K562 (cell line): ENCODE results near the gene RTL10. TPM values are rescaled to one million over a fixed set of nuclear protein-coding genes. Genes with fewer than 3 reads are reported as not detected.

ENCODE experiments used
- ARID3A ChIP-seq: IDR thresholded peaks from 2 replicates; pipeline ENCODE4 v1.6.1; 2012; ENCODE audit warnings: low read depth, low read length, improper control_type of control experiment, borderline replicate concordance
- CSDE1 ChIP-seq, 2 experiments: fragments of 450-650 bp; IDR thresholded peaks; 2 replicates each; pipeline ENCODE4 v1.6.1; 2016; ENCODE audit warnings: mild to moderate bottlenecking in 1 of 2
- DNMT1 ChIP-seq: fragments of 450-650 bp; IDR thresholded peaks from 2 replicates; pipeline ENCODE4 v1.6.1; 2016; ENCODE audit warnings: antibody characterized with exemption, mild to moderate bottlenecking
- DPF2 ChIP-seq: fragments of 450-650 bp; IDR thresholded peaks from 2 replicates; pipeline ENCODE4 v1.6.1; 2016
- HBP1 ChIP-seq: fragments of 450-650 bp; formaldehyde crosslinking; IDR thresholded peaks from 2 replicates; pipeline ENCODE4 v1.4.0; 2022; ENCODE audit warnings: missing genetic modification characterization
- L3MBTL2 ChIP-seq: fragments of 450-650 bp; IDR thresholded peaks from 2 replicates; pipeline ENCODE4 v1.6.1; 2016; ENCODE audit warnings: mild to moderate bottlenecking, moderate library complexity
- NFATC3 ChIP-seq: fragments of 450-650 bp; IDR thresholded peaks from 2 replicates; pipeline ENCODE4 v1.6.1; 2017; ENCODE audit warnings: mild to moderate bottlenecking
- NRF1 ChIP-seq, 2 experiments: fragments of 450-650 bp; IDR thresholded peaks in 1 of 2; conservative IDR thresholded peaks in 1 of 2; 2 replicates each; pipeline ENCODE4 v1.6.1; 2014; ENCODE audit warnings: mild to moderate bottlenecking in 2 of 2
- SMARCA5 ChIP-seq: fragments of 450-650 bp; IDR thresholded peaks from 2 replicates; pipeline ENCODE4 v1.6.1; 2016
- TAF7 ChIP-seq: fragments of 450-650 bp; IDR thresholded peaks from 2 replicates; pipeline ENCODE4 v1.6.1; 2016; ENCODE audit warnings: missing genetic modification characterization, missing compliant biosample characterization
- TFE3 ChIP-seq: fragments of 450-650 bp; formaldehyde crosslinking; IDR thresholded peaks from 2 replicates; pipeline ENCODE4 v1.4.0; 2020; ENCODE audit warnings: mild to moderate bottlenecking, mixed read lengths
- THRB ChIP-seq: fragments of 450-650 bp; formaldehyde crosslinking; conservative IDR thresholded peaks from 2 replicates; pipeline ENCODE4 v1.4.0; 2022; ENCODE audit warnings: mild to moderate bottlenecking, missing genetic modification characterization
- ZBTB5 ChIP-seq: fragments of 450-650 bp; IDR thresholded peaks from 2 replicates; pipeline ENCODE4 v1.6.1; 2017; ENCODE audit warnings: antibody characterized with exemption
- polyA plus RNA-seq, 8 experiments: library from polyadenylated mRNA; depleted of rRNA in 4 of 8; stranded (reverse) in 5 of 8; unstranded in 3 of 8; fragments of >200 nt; fragmentation: Nextera tagmentation in 2 of 8; fragmentation: Illumina TruSeq in 1 of 8; extraction: Ambion mirVana in 2 of 8; extraction: Trizol in 1 of 8; gene quantifications; 2 replicates each; pipeline versions ENCODE4 v1.2.1 to v1.2.3, GENCODE V29; 2011 to 2014; ENCODE audit warnings: inconsistent platforms in 1 of 8, missing spikeins in 1 of 8
- total RNA-seq, 7 experiments: library from RNA; depleted of rRNA in 6 of 7; stranded (reverse); fragments of >200 nt in 6 of 7; fragmentation: Illumina TruSeq in 2 of 7; extraction: Trizol in 2 of 7; gene quantifications; 2 replicates each; pipeline versions ENCODE4 v1.2.1 to v1.2.3, GENCODE V29; 2011 to 2021; ENCODE audit warnings: low replicate concordance in 1 of 7

The RTL10 gene
- total and polyA plus RNA-seq, 9 of the 15 experiments (the other 6 are each of a cell fraction or from before 2014, with no cell fraction given), result 19.8 to 75.5 (median 32.5) TPM

- 0 out of 2 replicates have a peak, but pooled peaks have one; percentile 10 for TF ChIP-seq ZBTB5
- 0 out of 2 replicates have a peak, but pooled peaks have one; percentile 22 for TF ChIP-seq THRB (CRISPR knock-in tag)
- 0 out of 4 replicates have a peak, but pooled peaks of 1 of the 2 experiments have one; percentile 13 for TF ChIP-seq NRF1 (conservative IDR thresholded peaks at IDR 0.05 in 1 of 2, IDR thresholded peaks at IDR 0.05 in 1 of 2)
- 0 out of 2 replicates have a peak, but pooled peaks have one; percentile 2 for TF ChIP-seq ARID3A
- peak; percentile 61; the same call in 1 of the 2 replicates for TF ChIP-seq SMARCA5
- no peak for TF ChIP-seq TFE3 (CRISPR knock-in tag)
- no peak for TF ChIP-seq DPF2
- no peak for TF ChIP-seq TAF7
- no peak for TF ChIP-seq L3MBTL2
- peak; percentile 70; the same call in 1 of the 2 replicates for TF ChIP-seq NFATC3
- 0 out of 4 replicates have a peak, but pooled peaks of 1 of the 2 experiments have one; percentile 14 for TF ChIP-seq CSDE1 (IDR thresholded peaks at IDR 0.05)
- 0 out of 2 replicates have a peak, but pooled peaks have one; percentile 74 for TF ChIP-seq DNMT1
- TF ChIP-seq HBP1 (CRISPR knock-in tag), result 0 out of 2 replicates have a peak, but pooled peaks have one; percentile 1
These were observed 26.7 kb downstream of the RTL10 start (continued) for GRCh38 chr22:19828035-19828401.
